Mononuclear cell (primary cell): ENCODE data around the gene CMIP. TPM values are rescaled to one million over a fixed set of nuclear protein-coding genes. Genes with fewer than 3 reads are reported as not detected.

Source experiments
- H3K27me3 ChIP-seq: 2 replicates; pipeline ENCODE4 v1.6.0; 2011; ENCODE audit warnings: low read length, control low read depth; ENCODE audit not compliant: insufficient read depth
- H3K4me1 ChIP-seq: 2 replicates; pipeline ENCODE4 v1.5.1; 2011; ENCODE audit warnings: mild to moderate bottlenecking, low read length, control low read depth; ENCODE audit not compliant: insufficient read depth
- H3K4me3 ChIP-seq: 2 replicates; pipeline ENCODE4 v1.5.1; 2011; ENCODE audit warnings: mild to moderate bottlenecking, low read length, moderate library complexity
- H3K9me3 ChIP-seq: 2 replicates; pipeline ENCODE4 v1.5.1; 2011; ENCODE audit warnings: low read depth, mild to moderate bottlenecking, control low read depth, low read length
- total RNA-seq: library from RNA; depleted of rRNA; stranded (reverse); fragments of >200 nt; gene quantifications from one replicate; pipeline ENCODE4 v1.2.3, GENCODE V29; 2012

The CMIP gene
- total RNA-seq, 1 donor, result 29.6 TPM

DNA sequence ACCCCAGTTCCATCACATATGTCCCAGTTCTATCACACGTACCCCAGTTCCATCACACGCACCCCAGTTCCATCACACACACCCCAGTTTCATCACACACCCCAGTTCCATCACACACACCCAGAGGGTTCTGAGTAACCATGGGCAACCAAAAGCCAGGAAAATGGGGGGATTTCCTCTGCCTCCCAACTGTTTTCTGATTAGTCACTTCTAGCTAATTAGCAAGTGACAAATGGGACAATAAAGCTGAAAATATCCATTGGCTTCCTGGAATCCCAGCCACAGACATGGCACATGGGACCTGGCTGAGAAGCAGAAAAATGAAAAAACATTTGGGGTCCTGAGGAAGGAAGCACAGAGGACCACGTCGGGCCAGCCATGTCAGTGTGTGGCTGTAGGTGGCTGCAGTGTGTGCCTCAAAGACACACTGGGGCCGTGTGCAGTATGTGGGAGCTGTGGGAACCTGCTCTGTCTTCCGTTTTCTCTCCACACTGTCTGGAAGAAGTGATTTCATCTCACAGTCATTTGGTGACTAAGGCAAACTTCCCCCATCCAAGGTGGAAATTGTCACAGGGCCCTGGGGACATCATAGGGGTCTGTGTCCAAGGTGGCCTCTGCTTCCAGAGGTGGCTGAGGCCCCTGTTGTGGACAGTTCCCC lies 106.7 kb downstream of the CMIP start:
- H3K27me3 ChIP-seq, result no peaks in the 10 kb centered on the region
- peaks cover 50% of the 10 kb centered on the region for H3K4me1 ChIP-seq
- no peak overlapping the region for H3K4me3 ChIP-seq
- H3K9me3 ChIP-seq, result no peaks in the 10 kb centered on the region

DNA sequence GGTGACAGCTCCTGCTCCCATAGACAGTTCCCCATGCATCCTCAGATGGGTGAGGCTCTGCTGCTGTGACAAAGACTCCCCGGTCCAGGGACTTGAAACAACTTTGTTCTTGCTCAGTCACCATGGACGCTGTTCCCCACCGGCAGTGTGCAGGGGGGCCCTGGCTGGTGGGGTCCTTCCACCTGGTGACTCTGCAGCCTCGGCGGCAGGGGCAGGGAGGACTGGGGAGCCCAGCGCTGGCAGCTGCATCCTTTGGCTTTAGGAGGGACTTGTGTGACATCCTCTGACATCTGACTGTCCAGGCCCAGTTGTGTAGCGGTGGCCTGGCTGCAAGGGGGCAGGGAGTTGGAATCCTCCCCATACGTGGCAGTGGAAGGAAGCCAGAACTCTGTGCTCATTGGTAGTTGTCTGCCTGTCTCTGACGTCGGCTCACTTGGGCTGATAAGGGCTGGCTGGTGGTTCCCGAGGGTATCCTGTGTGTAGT lies 107.3 kb downstream of the CMIP start:
- peaks cover 49% of the 10 kb centered on the region for H3K4me1 ChIP-seq
- H3K9me3 ChIP-seq, result no peaks in the 10 kb centered on the region
- H3K27me3 ChIP-seq, result no peaks in the 10 kb centered on the region

GRCh38 chr16:81552743-81553079 lies 108.1 kb downstream of the CMIP start:
- Histone ChIP-seq H3K27me3 (no peaks in the 10 kb centered on the region), H3K4me3 (no peak overlapping the region), H3K4me1 (peaks cover 43% of the 10 kb centered on the region), H3K9me3 (no peaks in the 10 kb centered on the region)

More for the DNA sequence above, 107.3 kb downstream of the CMIP start:
- H3K4me3 ChIP-seq, result no peak overlapping the region

- Histone ChIP-seq H3K4me3 (no peak overlapping the region), H3K27me3 (no peaks in the 10 kb centered on the region), H3K4me1 (peaks cover 38% of the 10 kb centered on the region), H3K9me3 (no peaks in the 10 kb centered on the region)
Measured at GRCh38 chr16:81553080-81553813, 108.6 kb downstream of the CMIP start.

- Histone ChIP-seq H3K4me3 (no peak overlapping the region), H3K4me1 (peaks cover 37% of the 10 kb centered on the region), H3K27me3 (no peaks in the 10 kb centered on the region), H3K9me3 (no peaks in the 10 kb centered on the region)
Measured at GRCh38 chr16:81553814-81554675, 109.4 kb downstream of the CMIP start.

GRCh38 chr16:81554979-81555378 lies 110.4 kb downstream of the CMIP start:
- no peaks in the 10 kb centered on the region for H3K27me3 ChIP-seq
- H3K9me3 ChIP-seq, result no peaks in the 10 kb centered on the region
- H3K4me3 ChIP-seq, result no peak overlapping the region
- H3K4me1 ChIP-seq, result peaks cover 35% of the 10 kb centered on the region

DNA sequence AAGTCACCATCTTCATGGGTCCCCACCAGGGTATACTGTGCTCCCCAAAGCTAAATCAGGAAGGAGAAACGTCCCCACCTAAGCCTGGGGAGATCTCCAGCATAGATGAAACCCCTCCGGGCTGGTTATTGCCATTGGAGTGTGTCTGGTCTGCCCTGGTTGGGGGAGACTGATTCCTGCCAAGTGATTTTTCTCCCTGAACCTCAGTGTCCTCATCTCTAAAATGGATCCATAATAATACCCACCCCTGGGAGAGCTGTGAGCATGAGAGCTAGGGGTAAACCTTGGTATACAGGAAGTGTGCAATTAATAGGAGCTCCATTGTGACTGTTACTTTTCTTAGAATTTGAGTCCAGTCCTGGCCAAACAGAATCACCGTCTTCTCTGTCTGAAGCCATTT lies 111.1 kb downstream of the CMIP start:
- Histone ChIP-seq H3K4me1 (peaks cover 29% of the 10 kb centered on the region), H3K4me3 (no peak overlapping the region), H3K9me3 (no peaks in the 10 kb centered on the region), H3K27me3 (no peaks in the 10 kb centered on the region)

- no peaks in the 10 kb centered on the region for H3K27me3 ChIP-seq
- no peak overlapping the region for H3K4me3 ChIP-seq
- no peaks in the 10 kb centered on the region for H3K9me3 ChIP-seq
- H3K4me1 ChIP-seq, result peaks cover 20% of the 10 kb centered on the region
Measured at GRCh38 chr16:81556715-81557284, 112.2 kb downstream of the CMIP start.

DNA sequence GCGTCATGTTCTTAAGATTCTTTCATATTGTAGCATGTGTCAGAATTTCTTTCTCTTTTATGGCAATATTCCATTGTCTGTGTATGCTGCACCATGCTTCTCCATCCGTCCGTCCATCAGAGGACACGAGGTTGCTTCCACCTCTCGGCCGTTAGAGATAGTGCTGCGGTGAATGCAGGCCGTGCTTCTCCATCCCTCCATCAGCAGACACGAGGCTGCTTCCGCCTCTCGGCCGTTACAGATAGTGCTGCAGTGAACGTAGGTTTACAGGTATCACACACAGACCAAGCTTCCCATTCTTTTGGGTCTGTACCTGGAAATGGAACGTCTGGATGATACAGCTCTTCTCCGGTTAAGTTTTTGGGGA lies 113.5 kb downstream of the CMIP start:
- Histone ChIP-seq H3K27me3 (no peaks in the 10 kb centered on the region), H3K4me1 (peaks cover 17% of the 10 kb centered on the region), H3K4me3 (no peak overlapping the region), H3K9me3 (no peaks in the 10 kb centered on the region)

GRCh38 chr16:81558444-81559175 lies 114.0 kb downstream of the CMIP start:
- Histone ChIP-seq H3K9me3 (no peaks in the 10 kb centered on the region), H3K27me3 (no peaks in the 10 kb centered on the region), H3K4me3 (no peak overlapping the region), H3K4me1 (peaks cover 17% of the 10 kb centered on the region)

- Histone ChIP-seq H3K4me3 (no peak overlapping the region), H3K4me1 (peaks cover 17% of the 10 kb centered on the region), H3K27me3 (no peaks in the 10 kb centered on the region), H3K9me3 (no peaks in the 10 kb centered on the region)
Measured at GRCh38 chr16:81560979-81561657, 116.5 kb downstream of the CMIP start.

GRCh38 chr16:81562174-81562849 lies 117.7 kb downstream of the CMIP start:
- H3K4me1 ChIP-seq, result peaks cover 12% of the 10 kb centered on the region
- no peaks in the 10 kb centered on the region for H3K9me3 ChIP-seq
- H3K27me3 ChIP-seq, result no peaks in the 10 kb centered on the region
- no peak overlapping the region for H3K4me3 ChIP-seq

DNA sequence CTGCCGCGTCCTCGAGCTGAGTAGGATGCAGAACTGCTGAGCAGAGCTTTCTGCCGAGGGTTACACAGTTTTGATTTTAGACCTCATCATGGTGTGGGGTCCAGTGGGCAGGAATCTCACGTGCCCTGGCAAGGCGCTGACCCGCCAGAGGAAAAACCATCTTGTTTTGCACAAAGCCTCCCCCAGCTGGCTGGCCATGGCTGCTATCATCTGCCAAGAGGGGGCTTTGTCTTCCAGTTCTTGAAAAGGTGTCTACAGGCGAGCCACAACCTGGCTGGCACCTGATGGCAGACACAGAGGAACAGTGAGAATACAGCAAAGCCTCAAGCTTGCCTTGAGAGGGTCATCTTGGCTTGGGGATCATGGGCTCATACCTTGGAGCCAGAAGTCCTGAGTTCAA lies 118.3 kb downstream of the CMIP start:
- no peaks in the 10 kb centered on the region for H3K9me3 ChIP-seq
- no peak overlapping the region for H3K4me3 ChIP-seq
- H3K4me1 ChIP-seq, result peaks cover 12% of the 10 kb centered on the region
- no peaks in the 10 kb centered on the region for H3K27me3 ChIP-seq
